ENCODE measurements around the gene AARSD1. TPM values are rescaled to one million over a fixed set of nuclear protein-coding genes. Genes with fewer than 3 reads are reported as not detected.

AARSD1 gene
- total RNA-seq, 1 experiment from 2014 or later, result 69.0 TPM

DNA sequence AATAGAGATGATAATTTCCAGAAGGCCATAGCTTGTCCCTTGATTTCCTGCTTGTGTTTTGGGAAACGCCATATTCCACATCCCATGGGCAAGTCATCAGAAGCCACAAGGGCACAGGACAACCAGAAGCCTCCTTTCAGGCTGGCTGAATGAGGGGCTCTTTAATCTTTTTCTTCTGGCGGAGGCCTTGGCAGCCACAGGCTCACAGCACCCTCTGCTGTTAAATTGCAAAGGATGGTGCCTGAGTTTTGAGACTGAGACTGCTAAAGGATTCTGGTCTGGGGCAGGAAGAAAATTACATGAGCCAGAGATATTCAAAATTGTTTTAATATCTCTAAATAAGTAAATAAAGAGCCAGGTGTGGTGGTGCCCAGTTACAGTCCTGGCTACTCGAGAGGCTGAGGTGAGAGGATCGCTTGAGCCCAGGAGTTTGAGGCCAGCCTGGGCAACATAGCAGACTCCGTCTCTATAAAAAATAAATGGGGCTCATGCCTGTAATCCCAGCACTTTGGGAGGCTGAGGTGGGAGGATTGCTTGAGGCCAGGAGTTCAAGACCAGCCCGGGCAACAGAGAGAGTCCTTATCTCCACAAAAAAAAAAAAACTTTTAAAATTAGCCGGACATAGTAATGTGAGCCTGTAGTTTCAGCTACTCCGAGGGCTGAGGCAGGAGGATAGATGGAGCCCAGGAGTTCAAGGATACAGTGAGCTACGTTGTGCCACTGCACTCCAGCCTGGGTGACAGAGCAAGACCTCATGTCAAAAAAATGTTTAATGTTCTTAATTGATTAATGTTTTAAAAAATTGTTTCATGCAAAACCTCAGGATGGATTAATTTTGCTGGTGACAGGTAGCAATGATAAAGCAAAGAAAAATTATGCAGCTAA lies 26.3 kb downstream of the AARSD1 start:
- Mint-ChIP-seq H3K9me3 (ENCODE audit: unreplicated experiment) (no peaks in the 10 kb centered on the region), H3K4me3 (ENCODE audit: unreplicated experiment) (no peak overlapping the region), H3K36me3 (ENCODE audit: insufficient read depth, unreplicated experiment) (no peaks in the 10 kb centered on the region), H3K27me3 (ENCODE audit: insufficient read depth, unreplicated experiment) (peaks cover 5% of the 10 kb centered on the region), H3K4me1 (ENCODE audit: low read depth, unreplicated experiment) (no peaks in the 10 kb centered on the region), H3K27ac (ENCODE audit: unreplicated experiment) (no peak overlapping the region)
- Histone ChIP-seq H3K9me3 (no peaks in the 10 kb centered on the region), H3K4me3 (ENCODE audit: low read depth, low read length) (no peak overlapping the region), H3K36me3 (ENCODE audit: control insufficient read depth, insufficient read depth, low read length) (no peaks in the 10 kb centered on the region), H3K4me1 (no peaks in the 10 kb centered on the region), H3K27me3 (replicated peaks; ENCODE audit: control insufficient read depth, insufficient read depth, low read length) (no peaks in the 10 kb centered on the region)
- intact Hi-C loops (cut with micrococcal nuclease; ENCODE audit: unreplicated experiment), result loop anchor here (1.0 kb wide), 2 partner anchors 95 to 217 kb away; no protein-coding TSS in a partner anchor
- BruUV-seq (replicated peaks), result no TSS peak
- DNase-seq, result peak; percentile 65 to 72
- CTCF ChIA-PET, result interaction anchor here (0.6 to 1.5 kb wide), 9 partner anchors 9 to 657 kb away, joined by 3 to 7 read pairs (median 4); partner anchors contain the start of gene RPL27
- POLR2A ChIA-PET, result no interaction called here
- TF ChIP-seq, protein P1, sequence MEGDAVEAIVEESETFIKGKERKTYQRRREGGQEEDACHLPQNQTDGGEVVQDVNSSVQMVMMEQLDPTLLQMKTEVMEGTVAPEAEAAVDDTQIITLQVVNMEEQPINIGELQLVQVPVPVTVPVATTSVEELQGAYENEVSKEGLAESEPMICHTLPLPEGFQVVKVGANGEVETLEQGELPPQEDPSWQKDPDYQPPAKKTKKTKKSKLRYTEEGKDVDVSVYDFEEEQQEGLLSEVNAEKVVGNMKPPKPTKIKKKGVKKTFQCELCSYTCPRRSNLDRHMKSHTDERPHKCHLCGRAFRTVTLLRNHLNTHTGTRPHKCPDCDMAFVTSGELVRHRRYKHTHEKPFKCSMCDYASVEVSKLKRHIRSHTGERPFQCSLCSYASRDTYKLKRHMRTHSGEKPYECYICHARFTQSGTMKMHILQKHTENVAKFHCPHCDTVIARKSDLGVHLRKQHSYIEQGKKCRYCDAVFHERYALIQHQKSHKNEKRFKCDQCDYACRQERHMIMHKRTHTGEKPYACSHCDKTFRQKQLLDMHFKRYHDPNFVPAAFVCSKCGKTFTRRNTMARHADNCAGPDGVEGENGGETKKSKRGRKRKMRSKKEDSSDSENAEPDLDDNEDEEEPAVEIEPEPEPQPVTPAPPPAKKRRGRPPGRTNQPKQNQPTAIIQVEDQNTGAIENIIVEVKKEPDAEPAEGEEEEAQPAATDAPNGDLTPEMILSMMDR (IDR thresholded peaks at IDR 0.05; ENCODE audit: insufficient read depth in 1 of 2, low read depth in 1 of 2, low read length in 1 of 2, severe bottlenecking in 1 of 2, unreplicated experiment in 1 of 2), result peak; percentile 75 to 81

DNA sequence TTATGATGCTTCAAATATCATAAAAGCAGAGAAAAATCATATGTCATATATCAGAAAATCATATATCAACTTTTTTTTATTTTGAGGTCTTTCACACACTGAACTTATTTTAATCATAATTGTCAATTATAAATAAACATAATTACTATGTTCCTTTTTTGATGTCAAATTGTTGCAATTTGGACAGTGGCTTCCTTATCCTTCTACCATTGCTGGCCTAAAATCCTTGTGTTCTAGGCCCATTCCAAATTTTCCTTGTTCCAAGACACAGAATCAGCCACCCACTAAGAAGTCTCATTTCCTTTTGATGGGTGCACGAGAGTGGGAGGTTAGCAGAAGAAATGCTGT lies 34.8 kb downstream of the AARSD1 start:
- no peaks in the 10 kb centered on the region for H3K27me3 Mint-ChIP-seq (ENCODE audit: insufficient read depth, unreplicated experiment)
- Histone ChIP-seq H3K4me1 (peaks cover 6% of the 10 kb centered on the region; the same call in 1 of the 2 replicates), H3K36me3 (ENCODE audit: control insufficient read depth, insufficient read depth, low read length) (no peaks in the 10 kb centered on the region), H3K27me3 (replicated peaks; ENCODE audit: control insufficient read depth, insufficient read depth, low read length) (no peaks in the 10 kb centered on the region), H3K4me3 (ENCODE audit: low read depth, low read length) (no peak overlapping the region), H3K9me3 (no peaks in the 10 kb centered on the region)
- ChIA-PET POLR2A (interaction anchor here (0.5 to 1.0 kb wide), 7 partner anchors 10 to 470 kb away, joined by 3 to 6 read pairs (median 5); partner anchors contain the start of genes BECN1 and RPL27), CTCF (interaction anchor here (0.6 to 3.0 kb wide), 15 partner anchors 8 to 1434 kb away, joined by 3 to 25 read pairs (median 4); partner anchors contain the start of genes AOC2, BECN1, CNTD1 and COA3)
- BruUV-seq (replicated peaks), result no TSS peak
- TF ChIP-seq, protein P1 (IDR thresholded peaks at IDR 0.05; ENCODE audit: insufficient read depth in 1 of 2, low read depth in 1 of 2, low read length in 1 of 2, severe bottlenecking in 1 of 2, unreplicated experiment in 1 of 2), result no peak
- DNase-seq, result no peak
- H3K27ac Mint-ChIP-seq (ENCODE audit: unreplicated experiment), result no peak overlapping the region
- no peaks in the 10 kb centered on the region for H3K36me3 Mint-ChIP-seq (ENCODE audit: insufficient read depth, unreplicated experiment)
- no peak overlapping the region for H3K4me3 Mint-ChIP-seq (ENCODE audit: unreplicated experiment)
- H3K9me3 Mint-ChIP-seq (ENCODE audit: unreplicated experiment), result no peaks in the 10 kb centered on the region
- intact Hi-C loops (cut with micrococcal nuclease; ENCODE audit: unreplicated experiment), result loop anchor here (1.0 to 5.0 kb wide), 2 partner anchors 42 to 86 kb away; no protein-coding TSS in a partner anchor
- no peaks in the 10 kb centered on the region for H3K4me1 Mint-ChIP-seq (ENCODE audit: low read depth, unreplicated experiment)

DNA sequence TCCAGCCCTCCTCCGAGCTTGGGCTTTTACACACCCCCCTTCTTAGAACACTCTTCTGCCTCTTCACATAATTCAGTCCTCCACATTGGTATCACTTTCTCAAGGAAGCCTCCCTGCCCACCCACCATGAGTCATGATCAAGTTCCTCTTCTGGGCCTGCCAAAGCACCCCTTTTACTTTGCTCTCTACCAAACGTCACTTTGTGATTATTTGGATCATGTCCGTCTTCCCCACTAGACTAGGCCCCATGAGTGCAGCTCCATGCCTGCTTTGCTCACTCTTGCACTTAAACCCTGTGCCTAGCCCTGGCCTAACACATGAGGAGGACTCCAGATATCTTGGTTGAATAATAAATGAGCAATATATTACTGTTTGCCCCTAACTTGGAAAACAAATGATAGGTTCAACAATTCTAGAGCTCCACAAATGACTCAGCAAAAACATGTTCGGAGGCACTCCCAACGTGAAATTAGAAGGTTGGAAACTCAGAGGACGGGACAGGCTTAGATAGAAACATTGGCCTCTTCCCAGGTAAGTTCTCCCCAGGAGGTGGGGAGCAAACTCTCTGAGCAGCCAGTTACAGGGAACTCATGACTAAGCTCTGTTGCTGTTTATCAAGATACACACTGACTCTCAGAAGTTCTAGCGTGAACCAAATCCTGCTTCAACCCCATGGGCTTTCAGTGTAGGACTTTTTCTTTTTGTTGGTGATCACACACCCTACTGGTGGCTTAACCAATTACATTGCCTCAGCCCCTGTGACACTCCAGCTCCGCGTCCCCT lies 35.3 kb downstream of the AARSD1 start:
- no peaks in the 10 kb centered on the region for H3K36me3 Mint-ChIP-seq (ENCODE audit: insufficient read depth, unreplicated experiment)
- no peaks in the 10 kb centered on the region for H3K27me3 Mint-ChIP-seq (ENCODE audit: insufficient read depth, unreplicated experiment)
- H3K4me1 Mint-ChIP-seq (ENCODE audit: low read depth, unreplicated experiment), result no peaks in the 10 kb centered on the region
- H3K27ac Mint-ChIP-seq (ENCODE audit: unreplicated experiment), result peak overlapping the region; percentile 8
- DNase-seq, result peak; percentile 62 to 73
- peaks cover 6% of the 10 kb centered on the region; the same call in 1 of the 2 replicates for H3K4me1 ChIP-seq
- no peaks in the 10 kb centered on the region for H3K9me3 ChIP-seq
- ChIA-PET CTCF (interaction anchor here (0.6 to 3.0 kb wide), 18 partner anchors 9 to 1435 kb away, joined by 3 to 25 read pairs (median 4); partner anchors contain the start of genes AOC2, BECN1, CNTD1 and COA3), POLR2A (interaction anchor here (0.5 to 1.0 kb wide), 8 partner anchors 10 to 471 kb away, joined by 3 to 6 read pairs (median 5); partner anchors contain the start of genes BECN1 and RPL27)
- H3K36me3 ChIP-seq (ENCODE audit: control insufficient read depth, insufficient read depth, low read length), result no peaks in the 10 kb centered on the region
- no peak overlapping the region for H3K4me3 ChIP-seq (ENCODE audit: low read depth, low read length)
- no peaks in the 10 kb centered on the region for H3K9me3 Mint-ChIP-seq (ENCODE audit: unreplicated experiment)
- TF ChIP-seq, protein P1 (IDR thresholded peaks at IDR 0.05; ENCODE audit: insufficient read depth in 1 of 2, low read depth in 1 of 2, low read length in 1 of 2, severe bottlenecking in 1 of 2, unreplicated experiment in 1 of 2), result peak; percentile 76
- BruUV-seq (replicated peaks), result no TSS peak
- H3K27me3 ChIP-seq (replicated peaks; ENCODE audit: control insufficient read depth, insufficient read depth, low read length), result no peaks in the 10 kb centered on the region
- intact Hi-C loops (cut with micrococcal nuclease; ENCODE audit: unreplicated experiment), result loop anchor here (1.0 to 5.0 kb wide), 2 partner anchors 42 to 86 kb away; no protein-coding TSS in a partner anchor
- H3K4me3 Mint-ChIP-seq (ENCODE audit: unreplicated experiment), result no peak overlapping the region
